Measurements from ENCODE around the gene PSMB7.

DNA sequence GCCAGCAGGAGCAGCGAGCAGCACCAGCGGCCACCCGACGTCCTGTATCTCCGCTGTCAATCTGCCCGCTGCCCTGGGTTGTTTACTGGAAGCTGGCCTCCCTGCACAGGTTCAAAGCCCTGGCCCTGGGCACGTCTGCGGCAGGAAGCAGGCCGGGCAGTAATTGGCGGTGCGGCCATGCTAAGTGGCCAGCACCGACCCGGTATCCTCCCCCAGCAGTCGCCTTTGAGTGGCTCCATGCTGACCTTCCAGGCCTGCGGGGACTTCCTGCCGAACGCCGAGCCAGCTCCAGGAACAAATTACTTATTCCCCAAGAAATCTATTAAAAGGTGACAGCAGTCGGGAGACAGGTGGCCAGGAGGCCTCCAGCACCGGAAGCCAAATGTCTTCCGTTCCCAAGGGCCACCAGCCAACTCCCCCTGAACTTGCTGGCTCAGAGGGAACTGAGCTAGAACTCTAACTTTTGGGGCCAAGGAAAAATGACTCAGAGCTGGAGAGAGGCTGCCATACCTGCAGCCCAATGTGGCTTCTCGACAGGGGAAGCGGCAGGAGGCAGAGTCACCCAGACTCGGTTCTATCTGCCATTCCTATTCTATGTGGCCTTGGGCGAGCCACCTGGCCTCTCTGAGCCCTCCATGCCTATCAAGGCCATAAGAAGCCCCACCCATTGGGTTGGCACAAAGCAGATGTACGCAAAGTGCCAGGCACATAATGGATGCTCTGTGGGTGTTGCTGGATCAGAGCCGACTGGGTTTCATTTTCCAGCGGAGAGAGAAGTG, 13.7 kb upstream of the PSMB7 start:
- TF ChIP-seq CTCF (IDR thresholded peaks at IDR 0.05; ENCODE audit: low read depth, low read length), result no peak
- TF ChIP-seq POLR2A (IDR thresholded peaks at IDR 0.05; ENCODE audit: extremely low read depth, insufficient read length), result no peak

Data from NB4 (cell line).